Vagina (tissue), 2 donors: ENCODE results near the gene HCK. TPM values are rescaled to one million over a fixed set of nuclear protein-coding genes. Genes with fewer than 3 reads are reported as not detected.

Experiments
- DNase-seq, 2 donors: peaks; one replicate each; pipeline ENCODE4 v3.0.0-alpha.2; 2017; ENCODE audit errors: extremely low spot score in 2 of 2
- H3K27ac ChIP-seq: fragments of 200-600 bp; sonication (generic); one replicate; pipeline ENCODE4 v1.5.1; 2019
- H3K27me3 ChIP-seq: fragments of 200-600 bp; sonication (generic); one replicate; pipeline ENCODE4 v1.5.1; 2019
- H3K36me3 ChIP-seq, 2 donors: fragments of 200-600 bp; sonication (generic); one replicate each; pipeline ENCODE4 v1.5.1; 2017 to 2019
- H3K4me1 ChIP-seq: fragments of 200-600 bp; sonication (generic); one replicate; pipeline ENCODE4 v1.5.1; 2019
- H3K4me3 ChIP-seq, 2 donors: fragments of 200-600 bp; sonication (generic); 1 replicate in 1 of 2; 2 replicates in 1 of 2; pipeline ENCODE4 v1.5.1; 2016 to 2019
- H3K9me3 ChIP-seq: fragments of 200-600 bp; sonication (generic); one replicate; pipeline ENCODE4 v1.5.1; 2019
- POLR2A ChIP-seq, 2 donors: fragments of 450-650 bp; IDR thresholded peaks; one replicate each; pipeline ENCODE4 v1.6.1; 2017; ENCODE audit warnings: antibody characterized with exemption in 2 of 2, mild to moderate bottlenecking in 2 of 2, moderate library complexity in 2 of 2
- POLR2AphosphoS5 ChIP-seq, 2 donors: sonication (generic); formaldehyde crosslinking; IDR thresholded peaks; one replicate each; pipeline ENCODE4 v1.9.0; 2017; ENCODE audit warnings: antibody characterized with exemption in 2 of 2, mild to moderate bottlenecking in 2 of 2, low read depth in 1 of 2; ENCODE audit not compliant: insufficient read depth in 1 of 2
- intact Hi-C: fragments of 100-400 bp; cut with DNase I; formaldehyde crosslinking; loops from one replicate; pipeline ENCODE4 v1.15.1; 2023
- total RNA-seq: library from RNA; depleted of rRNA; stranded (reverse); fragments of >200 nt; gene quantifications from one replicate; pipeline ENCODE4 v1.2.3, GENCODE V29; 2016
- TF ChIP-seq, protein P1 (sequence below), 3 experiments: fragments of 450-650 bp in 2 of 3; fragments of 200-600 bp in 1 of 3; sonication (generic) in 1 of 3; IDR thresholded peaks; one replicate each; pipeline ENCODE4 v1.5.1; 2017 to 2019; ENCODE audit warnings: antibody characterized with exemption in 3 of 3, mild to moderate bottlenecking in 2 of 3, moderate library complexity in 2 of 3

Gene HCK
- total RNA-seq, 1 donor from 2014 or later: 10.1 TPM

- no peaks in the 10 kb centered on the region for H3K9me3 ChIP-seq
- H3K4me1 ChIP-seq: peaks cover 32% of the 10 kb centered on the region
These were observed 56.9 kb downstream of the HCK start for GRCh38 chr20:32108814-32109391.

DNA sequence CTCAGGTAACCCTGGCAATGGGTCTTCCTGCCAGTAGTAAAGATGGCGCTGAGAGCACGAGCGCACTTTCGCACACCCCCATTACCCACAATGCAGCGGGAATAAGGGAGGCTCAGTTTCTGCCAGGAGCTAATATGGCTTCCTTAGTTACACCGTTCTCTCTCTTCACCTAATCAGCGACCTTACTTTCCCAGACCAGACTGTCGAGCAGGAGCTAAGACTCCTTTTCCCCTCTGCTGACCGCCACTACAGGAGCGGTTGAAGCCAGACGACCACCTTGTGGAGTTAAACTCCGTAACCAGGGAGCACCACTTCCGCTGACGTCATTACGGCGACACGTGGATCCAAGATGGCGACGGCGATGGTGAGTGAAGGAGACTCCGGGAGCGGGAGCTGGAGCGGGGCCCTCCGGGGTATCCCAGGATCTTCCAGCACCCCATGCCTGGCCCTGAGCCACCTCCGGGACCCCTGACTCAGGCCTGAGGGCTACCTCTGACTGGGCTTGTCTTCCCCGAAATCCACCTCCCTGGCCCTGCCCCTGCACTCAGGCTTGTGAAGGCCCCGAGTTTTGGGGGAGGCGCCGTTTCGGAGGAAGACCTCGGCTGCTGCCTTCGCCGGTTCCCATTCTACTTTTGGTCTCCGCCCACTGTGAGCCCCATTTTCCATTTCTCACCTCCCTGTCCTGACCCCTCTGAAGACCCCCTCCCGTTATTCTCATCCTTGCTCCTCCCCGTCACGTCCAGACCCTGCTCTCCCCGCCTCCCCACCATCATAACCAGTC lies 57.5 kb downstream of the HCK start, which contains the start of gene TM9SF4:
Gene TM9SF4, plus strand, starts transcription at position 323 of the 781 bp plus-strand sequence. Its CDS starts 27 bp downstream, at position 350.
- TF ChIP-seq POLR2AphosphoS5 (IDR thresholded peaks at IDR 0.05; ENCODE audit: insufficient read depth in 1 of 2, low read depth in 1 of 2) (peak; percentile 90 to 94), POLR2A (IDR thresholded peaks at IDR 0.05) (peak in 1 of 2 donors; percentile 20)
- TF ChIP-seq, protein P1, sequence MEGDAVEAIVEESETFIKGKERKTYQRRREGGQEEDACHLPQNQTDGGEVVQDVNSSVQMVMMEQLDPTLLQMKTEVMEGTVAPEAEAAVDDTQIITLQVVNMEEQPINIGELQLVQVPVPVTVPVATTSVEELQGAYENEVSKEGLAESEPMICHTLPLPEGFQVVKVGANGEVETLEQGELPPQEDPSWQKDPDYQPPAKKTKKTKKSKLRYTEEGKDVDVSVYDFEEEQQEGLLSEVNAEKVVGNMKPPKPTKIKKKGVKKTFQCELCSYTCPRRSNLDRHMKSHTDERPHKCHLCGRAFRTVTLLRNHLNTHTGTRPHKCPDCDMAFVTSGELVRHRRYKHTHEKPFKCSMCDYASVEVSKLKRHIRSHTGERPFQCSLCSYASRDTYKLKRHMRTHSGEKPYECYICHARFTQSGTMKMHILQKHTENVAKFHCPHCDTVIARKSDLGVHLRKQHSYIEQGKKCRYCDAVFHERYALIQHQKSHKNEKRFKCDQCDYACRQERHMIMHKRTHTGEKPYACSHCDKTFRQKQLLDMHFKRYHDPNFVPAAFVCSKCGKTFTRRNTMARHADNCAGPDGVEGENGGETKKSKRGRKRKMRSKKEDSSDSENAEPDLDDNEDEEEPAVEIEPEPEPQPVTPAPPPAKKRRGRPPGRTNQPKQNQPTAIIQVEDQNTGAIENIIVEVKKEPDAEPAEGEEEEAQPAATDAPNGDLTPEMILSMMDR (IDR thresholded peaks at IDR 0.05): no peak
- H3K4me1 ChIP-seq: peaks cover 39% of the 10 kb centered on the region
- no peaks in the 10 kb centered on the region for H3K9me3 ChIP-seq
- intact Hi-C loops: no loop called here
- peak within 1 kb of the TSS; percentile 97 for H3K27ac ChIP-seq
- H3K4me3 ChIP-seq: peak within 1 kb of the TSS; percentile 94 to 96
- no peaks in the 10 kb centered on the region for H3K27me3 ChIP-seq
- peak in 1 of 2 donors; percentile 93 for DNase-seq
- no peaks in the 10 kb centered on the region for H3K36me3 ChIP-seq

More at GRCh38 chr20:32108814-32109391, 56.9 kb downstream of the HCK start:
- TF ChIP-seq POLR2AphosphoS5 (IDR thresholded peaks at IDR 0.05; ENCODE audit: insufficient read depth in 1 of 2, low read depth in 1 of 2) (no peak), POLR2A (IDR thresholded peaks at IDR 0.05) (no peak)
- TF ChIP-seq, protein P1 (IDR thresholded peaks at IDR 0.05): no peak
- no peaks in the 10 kb centered on the region for H3K36me3 ChIP-seq
- no peaks in the 10 kb centered on the region for H3K27me3 ChIP-seq
- intact Hi-C loops: no loop called here
- peak overlapping the region; percentile 94 to 96 for H3K4me3 ChIP-seq
- no peak overlapping the region for H3K27ac ChIP-seq
- no peak for DNase-seq

DNA sequence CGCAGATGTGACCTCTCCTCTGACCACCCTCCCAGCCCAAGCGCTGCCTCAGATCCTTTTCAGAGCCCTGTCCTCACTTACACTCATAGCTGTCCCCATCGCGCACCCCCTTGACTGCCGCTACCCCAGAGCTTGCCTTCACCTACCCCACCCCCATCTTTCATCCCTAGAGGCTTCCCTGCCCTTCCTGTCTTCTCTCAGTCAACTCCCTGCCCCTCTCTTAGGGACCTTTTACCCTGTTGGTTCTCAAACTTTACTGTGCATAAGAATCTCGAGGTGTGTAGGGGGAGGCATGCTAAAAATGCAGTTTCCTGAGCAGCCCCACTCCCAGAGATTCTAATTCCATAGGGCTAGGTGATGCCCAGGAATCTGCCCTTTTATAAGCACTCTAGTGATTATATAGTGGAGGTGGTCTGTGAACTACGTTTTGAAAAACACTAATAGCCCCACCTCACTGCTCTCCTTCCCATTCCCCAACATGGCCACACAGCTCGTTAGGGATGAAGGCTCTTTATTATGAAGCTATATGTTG lies 58.2 kb downstream of the HCK start:
- no peaks in the 10 kb centered on the region for H3K36me3 ChIP-seq
- H3K9me3 ChIP-seq: no peaks in the 10 kb centered on the region
- no peak for DNase-seq
- TF ChIP-seq, protein P1 (IDR thresholded peaks at IDR 0.05): no peak
- TF ChIP-seq POLR2A (IDR thresholded peaks at IDR 0.05): no peak
- TF ChIP-seq POLR2AphosphoS5 (IDR thresholded peaks at IDR 0.05; ENCODE audit: insufficient read depth in 1 of 2, low read depth in 1 of 2): no peak
- peak overlapping the region; percentile 94 to 96 for H3K4me3 ChIP-seq
- peaks cover 46% of the 10 kb centered on the region for H3K4me1 ChIP-seq
- H3K27ac ChIP-seq: peak overlapping the region; percentile 97
- intact Hi-C loops: no loop called here
- H3K27me3 ChIP-seq: no peaks in the 10 kb centered on the region

- peaks cover 47% of the 10 kb centered on the region for H3K4me1 ChIP-seq
- peak overlapping the region; percentile 94 to 96 for H3K4me3 ChIP-seq
- no peak overlapping the region for H3K27ac ChIP-seq
- no peaks in the 10 kb centered on the region for H3K36me3 ChIP-seq
- DNase-seq: no peak
- H3K27me3 ChIP-seq: no peaks in the 10 kb centered on the region
- H3K9me3 ChIP-seq: no peaks in the 10 kb centered on the region
- intact Hi-C loops: no loop called here
- TF ChIP-seq POLR2A (IDR thresholded peaks at IDR 0.05) (no peak), POLR2AphosphoS5 (IDR thresholded peaks at IDR 0.05; ENCODE audit: insufficient read depth in 1 of 2, low read depth in 1 of 2) (no peak)
- TF ChIP-seq, protein P1 (IDR thresholded peaks at IDR 0.05): no peak
These were observed 58.7 kb downstream of the HCK start for GRCh38 chr20:32110727-32111126.
